Lung microvascular endothelial cell (primary cell): Measurements from ENCODE around the gene PCMT1. TPM values are rescaled to one million over a fixed set of nuclear protein-coding genes. Genes with fewer than 3 reads are reported as not detected.
A peak's percentile ranks its signal among the peaks of the same experiment; 100 is the strongest.
"Not testable (repeated sequence)": the region's sequence is repeated elsewhere in the genome, so short reads cannot be mapped to it uniquely, and the experiment has no call there.

Source experiments
- DNase-seq, 2 donors: peaks; one replicate each; pipeline versions ENCODE4 v3.0.0 to v3.0.0-alpha.2; 2010; ENCODE audit warnings: low read depth in 2 of 2
- total RNA-seq: library from RNA; depleted of rRNA; stranded (reverse); fragments of >200 nt; gene quantifications from 2 replicates; pipeline ENCODE4 v1.2.1, GENCODE V29; 2014

Gene PCMT1
- total RNA-seq = 74.0 and 76.7 TPM in 2 replicates

GRCh38 chr6:149749594-149750135, at the start of gene PCMT1:
Gene PCMT1 (plus strand): TSS chr6:149749741. CDS start chr6:149749902, 161 bp downstream.
- DNase-seq = peak; percentile 91 to 94

GRCh38 chr6:149701714-149702113, 47.8 kb upstream of the PCMT1 start:
- no peak for DNase-seq

GRCh38 chr6:149711711-149712110, 37.8 kb upstream of the PCMT1 start:
- DNase-seq = no peak

GRCh38 chr6:149714442-149714841, 35.1 kb upstream of the PCMT1 start:
- no peak for DNase-seq

- peak; percentile 21 to 29 for DNase-seq
Measured at GRCh38 chr6:149716181-149716963, 33.2 kb upstream of the PCMT1 start.

- no peak for DNase-seq
Measured at GRCh38 chr6:149717255-149717587, 32.3 kb upstream of the PCMT1 start.

GRCh38 chr6:149717588-149718458, 31.7 kb upstream of the PCMT1 start, which contains the start of gene LATS1:
Gene LATS1 (minus strand): TSS chr6:149718101. CDS start chr6:149702126, 15,975 bp downstream.
- DNase-seq = peak; percentile 82 to 88

GRCh38 chr6:149719531-149719930, 30.0 kb upstream of the PCMT1 start:
- no peak for DNase-seq

GRCh38 chr6:149723262-149723661, 26.3 kb upstream of the PCMT1 start:
- DNase-seq = no peak

- peak; percentile 79 to 85 for DNase-seq
Measured at GRCh38 chr6:149723771-149724417, 25.6 kb upstream of the PCMT1 start.

- no peak for DNase-seq
Measured at GRCh38 chr6:149725785-149726184, 23.8 kb upstream of the PCMT1 start.

GRCh38 chr6:149727793-149728498, 21.6 kb upstream of the PCMT1 start:
- DNase-seq = no peak

- DNase-seq = no peak
Measured at GRCh38 chr6:149728499-149729234, 20.9 kb upstream of the PCMT1 start.

- DNase-seq = no peak
Measured at GRCh38 chr6:149729824-149730223, 19.7 kb upstream of the PCMT1 start.

- no peak for DNase-seq
Measured at GRCh38 chr6:149733089-149733720, 16.3 kb upstream of the PCMT1 start.

- no peak for DNase-seq
Measured at GRCh38 chr6:149734915-149735314, 14.6 kb upstream of the PCMT1 start.

GRCh38 chr6:149745252-149745651, 4.3 kb upstream of the PCMT1 start:
- DNase-seq = not testable (repeated sequence)

GRCh38 chr6:149746147-149746946, 3.2 kb upstream of the PCMT1 start, which contains the start of gene NUP43:
Gene NUP43 (minus strand): TSS chr6:149746529. CDS start chr6:149746495, 34 bp downstream.
- peak; percentile 96 to 97 for DNase-seq

- not testable (repeated sequence) for DNase-seq
Measured at GRCh38 chr6:149749082-149749593, 403 bp upstream of the PCMT1 start.
